ENCODE data around the gene ZNF469.

The ZNF469 gene

DNA sequence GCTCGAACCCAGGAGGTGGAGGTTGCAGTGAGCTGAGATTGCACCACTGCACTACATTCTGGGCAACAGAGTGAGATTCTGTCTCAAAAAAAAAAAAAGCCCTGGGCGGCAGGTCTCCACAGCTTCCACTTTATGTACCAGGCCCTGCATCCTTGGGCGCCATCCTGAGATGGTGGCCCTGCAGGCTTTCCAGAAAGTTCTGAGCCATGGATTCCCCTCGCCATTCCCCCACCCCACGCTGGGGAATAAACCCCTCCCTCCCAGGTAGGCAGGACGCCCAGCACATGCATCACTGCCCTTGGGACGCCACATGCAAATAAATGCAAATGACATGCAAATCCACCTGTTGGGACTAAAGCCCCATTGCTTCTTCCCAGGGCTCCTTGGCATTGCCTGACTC lies 13.8 kb upstream of the ZNF469 start:
- H3K4me3 ChIP-seq (ENCODE audit: low read length) = no peak overlapping the region
- TF ChIP-seq, protein P1, sequence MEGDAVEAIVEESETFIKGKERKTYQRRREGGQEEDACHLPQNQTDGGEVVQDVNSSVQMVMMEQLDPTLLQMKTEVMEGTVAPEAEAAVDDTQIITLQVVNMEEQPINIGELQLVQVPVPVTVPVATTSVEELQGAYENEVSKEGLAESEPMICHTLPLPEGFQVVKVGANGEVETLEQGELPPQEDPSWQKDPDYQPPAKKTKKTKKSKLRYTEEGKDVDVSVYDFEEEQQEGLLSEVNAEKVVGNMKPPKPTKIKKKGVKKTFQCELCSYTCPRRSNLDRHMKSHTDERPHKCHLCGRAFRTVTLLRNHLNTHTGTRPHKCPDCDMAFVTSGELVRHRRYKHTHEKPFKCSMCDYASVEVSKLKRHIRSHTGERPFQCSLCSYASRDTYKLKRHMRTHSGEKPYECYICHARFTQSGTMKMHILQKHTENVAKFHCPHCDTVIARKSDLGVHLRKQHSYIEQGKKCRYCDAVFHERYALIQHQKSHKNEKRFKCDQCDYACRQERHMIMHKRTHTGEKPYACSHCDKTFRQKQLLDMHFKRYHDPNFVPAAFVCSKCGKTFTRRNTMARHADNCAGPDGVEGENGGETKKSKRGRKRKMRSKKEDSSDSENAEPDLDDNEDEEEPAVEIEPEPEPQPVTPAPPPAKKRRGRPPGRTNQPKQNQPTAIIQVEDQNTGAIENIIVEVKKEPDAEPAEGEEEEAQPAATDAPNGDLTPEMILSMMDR (conservative IDR thresholded peaks at IDR 0.05; ENCODE audit: low read length) = no peak
- DNase-seq (ENCODE audit: low read depth) = no peak

DNA sequence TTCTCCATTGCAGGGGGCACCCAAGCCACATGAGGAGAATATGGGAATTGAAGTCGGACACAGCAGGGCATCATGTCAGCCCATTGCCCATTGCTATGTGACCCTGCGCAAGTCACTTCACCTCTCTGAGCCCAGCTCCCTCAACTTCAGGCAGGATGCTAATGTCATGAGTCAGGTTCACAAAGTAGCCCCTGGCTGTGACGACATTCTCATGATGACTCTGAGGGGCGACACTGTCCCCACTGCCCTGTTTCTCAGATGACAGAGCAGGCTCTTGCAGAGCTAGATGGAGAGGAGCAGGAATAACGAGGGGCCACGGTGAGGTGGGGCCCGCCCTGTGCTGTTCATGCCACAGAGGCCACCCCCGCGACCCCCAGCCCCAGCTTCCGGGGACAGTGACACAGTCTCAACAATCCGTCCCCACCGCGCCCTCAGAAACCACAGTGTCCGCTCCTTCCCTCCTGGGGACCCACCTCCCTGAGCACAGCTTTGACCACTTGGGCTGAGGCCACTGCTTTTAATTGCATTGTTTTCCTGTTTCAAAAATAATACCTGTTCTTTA lies 13.2 kb upstream of the ZNF469 start:
- DNase-seq (ENCODE audit: low read depth) = no peak
- no peak overlapping the region for H3K4me3 ChIP-seq (ENCODE audit: low read length)
- TF ChIP-seq, protein P1 (conservative IDR thresholded peaks at IDR 0.05; ENCODE audit: low read length) = no peak

DNA sequence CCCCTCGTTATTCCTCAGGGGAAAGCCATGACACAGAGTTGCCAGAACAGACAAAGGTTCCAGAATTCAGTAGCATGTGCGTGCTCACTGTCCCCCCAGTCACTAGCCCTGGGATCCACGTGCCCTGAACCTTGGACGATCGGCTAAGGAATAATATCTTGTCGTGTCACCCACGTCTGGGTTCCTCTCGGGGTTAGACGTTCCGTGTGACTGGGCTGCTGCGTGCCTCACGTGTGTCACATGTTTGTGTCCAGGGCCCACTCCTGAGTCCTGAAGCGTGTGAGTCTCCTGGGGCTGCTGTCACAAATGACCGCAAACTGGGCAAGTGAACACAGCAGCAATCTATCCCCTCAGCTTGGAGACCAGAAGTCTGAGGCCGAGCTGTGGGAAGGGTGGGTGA lies 12.4 kb upstream of the ZNF469 start:
- TF ChIP-seq, protein P1 (conservative IDR thresholded peaks at IDR 0.05; ENCODE audit: low read length) = no peak
- H3K4me3 ChIP-seq (ENCODE audit: low read length) = no peak overlapping the region
- no peak for DNase-seq (ENCODE audit: low read depth)

DNA sequence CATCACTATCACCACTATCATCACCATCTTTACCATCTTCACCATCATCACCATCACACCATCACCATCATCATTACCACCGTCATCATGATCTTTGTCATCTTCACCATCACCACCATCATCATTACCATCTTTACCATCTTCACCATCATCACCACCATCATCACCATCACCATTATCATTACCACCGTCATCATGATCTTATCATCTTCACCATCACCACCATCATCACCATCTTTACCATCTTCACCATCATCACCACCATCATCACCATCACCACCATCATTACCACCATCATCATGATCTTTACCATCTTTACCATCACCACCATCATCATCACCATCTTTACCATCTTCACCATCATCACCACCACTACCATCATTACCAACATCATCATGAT lies 10.2 kb upstream of the ZNF469 start:
- TF ChIP-seq, protein P1 (conservative IDR thresholded peaks at IDR 0.05; ENCODE audit: low read length) = no peak
- H3K4me3 ChIP-seq (ENCODE audit: low read length) = no peak overlapping the region
- DNase-seq (ENCODE audit: low read depth) = no peak

DNA sequence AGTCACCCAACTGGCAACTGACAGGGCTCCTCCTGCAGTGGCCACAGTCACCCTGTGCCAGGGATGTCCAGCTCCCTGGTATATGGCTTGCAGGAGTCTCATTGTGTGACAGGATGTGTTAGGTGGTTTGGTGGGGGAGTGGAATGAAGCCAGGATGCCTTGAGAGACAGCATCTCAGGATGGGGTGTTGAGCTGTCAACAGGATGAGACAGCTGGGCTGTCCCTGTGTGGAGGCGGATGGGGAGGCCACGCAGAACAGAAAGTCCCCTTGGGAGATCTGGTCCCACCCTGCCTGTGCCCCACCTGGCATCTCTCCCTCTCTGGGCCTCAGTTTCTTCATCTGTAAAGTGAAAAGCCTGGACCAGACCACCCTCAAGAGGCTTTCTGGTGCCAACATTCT lies 9.5 kb upstream of the ZNF469 start:
- DNase-seq (ENCODE audit: low read depth) = no peak
- TF ChIP-seq, protein P1 (conservative IDR thresholded peaks at IDR 0.05; ENCODE audit: low read length) = no peak
- H3K4me3 ChIP-seq (ENCODE audit: low read length) = no peak overlapping the region

DNA sequence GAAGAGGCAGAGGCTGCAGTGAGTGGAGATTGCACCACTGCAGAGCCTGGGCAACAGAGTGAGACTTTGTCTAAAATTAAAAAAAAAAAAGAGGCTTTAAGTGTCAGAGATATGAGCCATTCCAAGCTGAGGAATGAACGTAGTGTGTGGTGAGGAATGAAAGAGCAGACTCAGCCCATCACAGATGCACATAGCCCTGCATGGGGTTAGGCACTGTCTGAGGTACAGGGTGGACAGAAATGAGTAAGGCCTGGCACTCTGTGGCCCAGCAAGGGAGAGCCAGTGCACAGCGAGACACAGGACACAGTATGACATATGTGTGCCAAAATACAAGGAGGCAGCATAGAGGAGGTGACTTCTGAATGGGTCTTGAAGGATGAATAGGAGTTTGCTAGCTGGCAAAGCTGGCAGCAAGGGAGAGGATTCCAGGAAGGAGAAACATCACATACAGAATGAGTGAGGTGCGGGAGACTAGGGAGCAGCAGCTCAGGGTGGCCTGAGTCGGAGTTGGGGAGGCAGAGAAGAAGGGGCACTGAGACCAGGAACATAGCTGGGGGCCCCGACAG lies 8.7 kb upstream of the ZNF469 start:
- H3K4me3 ChIP-seq (ENCODE audit: low read length) = no peak overlapping the region
- TF ChIP-seq, protein P1 (conservative IDR thresholded peaks at IDR 0.05; ENCODE audit: low read length) = no peak
- DNase-seq (ENCODE audit: low read depth) = no peak

DNA sequence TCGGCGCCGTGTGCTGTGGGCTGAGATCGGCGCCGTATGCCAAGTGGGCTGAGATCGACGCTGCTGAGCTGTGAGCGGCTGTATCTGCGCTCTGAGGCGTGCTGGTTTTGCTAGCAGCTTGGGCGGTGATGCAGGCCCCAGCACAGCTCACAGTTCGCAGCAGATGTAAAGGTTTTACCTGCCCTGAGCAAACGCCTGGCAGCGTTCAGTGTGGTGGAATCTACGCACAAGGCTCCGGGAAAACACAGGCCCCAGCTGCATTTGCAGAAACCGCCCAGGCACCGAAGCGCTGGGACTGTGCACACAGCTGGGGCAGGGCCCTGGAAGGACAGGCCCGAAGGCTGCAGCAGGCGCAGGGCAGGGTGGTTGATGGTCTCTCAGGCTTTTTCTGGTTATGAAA lies 8.0 kb upstream of the ZNF469 start:
- TF ChIP-seq, protein P1 (conservative IDR thresholded peaks at IDR 0.05; ENCODE audit: low read length) = no peak
- no peak overlapping the region for H3K4me3 ChIP-seq (ENCODE audit: low read length)
- DNase-seq (ENCODE audit: low read depth) = no peak

All from AG10803 (cell line).